Right ventricle myocardium inferior (tissue), 1 donor: ENCODE results near the gene CCSER2. TPM values are rescaled to one million over a fixed set of nuclear protein-coding genes. Genes with fewer than 3 reads are reported as not detected.
"Not testable (repeated sequence)": the region's sequence is repeated elsewhere in the genome, so short reads cannot be mapped to it uniquely, and the experiment has no call there.

ENCODE experiments used
- ATAC-seq: fragments of 200-7000 bp; cut with Tn5 transposase; one replicate; pipeline ENCODE4 v1.9.1; 2020; ENCODE audit warnings: mild to moderate bottlenecking, moderate library complexity
- DNase-seq: peaks from one replicate; pipeline ENCODE4 v3.0.0; 2021; ENCODE audit errors: missing footprints
- intact Hi-C: fragments of 100-400 bp; cut with DNase I; formaldehyde crosslinking; loops from one replicate; pipeline ENCODE4 v1.11.0; 2022
- total RNA-seq: library from RNA; stranded (reverse); fragmentation: NEBNext Ultra II Directional; extraction: Animal tissue kit (Norgen Biotek cat#: 25700); gene quantifications from one replicate; pipeline ENCODE4 v1.2.1, GENCODE V29; 2021
- donor health status: DM: no; HTN: yes; CAD: no; lungs with severe emphysema.

The CCSER2 gene
- total RNA-seq, 1 donor from 2014 or later, result 163 TPM

- ATAC-seq (no peak), DNase-seq (no peak)
- intact Hi-C loops, result no loop called here
Observed at GRCh38 chr10:84525120-84525806, 196.9 kb downstream of the CCSER2 start.

DNA sequence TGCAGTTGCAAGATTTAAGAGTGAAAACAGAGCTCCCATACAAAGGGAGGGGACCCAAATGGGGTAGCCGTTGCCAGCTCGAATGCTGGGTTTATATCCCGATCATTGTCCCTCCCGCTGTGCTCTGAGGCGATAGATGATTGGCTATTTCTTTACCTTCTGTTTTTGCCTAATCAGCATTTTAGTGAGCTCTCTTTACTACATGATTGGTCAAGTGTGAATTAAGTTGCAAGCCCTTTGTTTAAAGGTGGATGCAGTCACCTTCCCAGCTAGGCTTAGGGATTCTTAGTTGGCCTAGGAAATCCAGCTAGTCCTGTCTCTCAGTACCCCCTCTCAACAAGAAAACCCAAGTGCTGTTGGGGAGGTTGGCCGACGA, 197.4 kb downstream of the CCSER2 start:
- ATAC-seq, intact Hi-C loops: not testable (repeated sequence)

DNA sequence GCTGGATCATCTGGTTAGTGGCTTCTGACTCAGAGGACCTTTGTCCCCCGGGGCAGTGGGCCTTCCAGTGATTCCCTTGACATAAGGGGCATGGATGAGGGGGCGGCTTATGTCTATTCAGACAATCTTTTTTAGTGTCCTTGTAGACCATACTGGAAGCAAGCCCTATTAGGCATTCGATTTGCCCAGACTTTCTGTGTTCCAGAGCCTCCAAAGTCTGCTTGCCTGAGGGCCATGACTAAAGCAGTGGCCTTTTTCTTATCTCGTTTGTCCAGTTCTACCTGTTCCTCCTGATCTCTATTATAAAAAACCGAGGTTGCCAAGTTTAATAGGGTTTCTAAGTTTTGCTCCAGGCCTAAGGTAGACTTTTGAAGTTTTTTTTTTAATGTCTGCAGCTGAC, 199.0 kb downstream of the CCSER2 start:
- ATAC-seq, intact Hi-C loops, DNase-seq: not testable (repeated sequence)

More for the DNA sequence above, 197.4 kb downstream of the CCSER2 start:
- not testable (repeated sequence) for DNase-seq

- ATAC-seq, DNase-seq, intact Hi-C loops: not testable (repeated sequence)
Observed at GRCh38 chr10:84528526-84528925, 200.1 kb downstream of the CCSER2 start.

- intact Hi-C loops, result no loop called here
- no peak for DNase-seq
Observed at GRCh38 chr10:84530724-84531325, 202.4 kb downstream of the CCSER2 start.

GRCh38 chr10:84531396-84531795, 203.0 kb downstream of the CCSER2 start:
- intact Hi-C loops, result no loop called here
- DNase-seq, result no peak
- ATAC-seq, result no peak

More at GRCh38 chr10:84530724-84531325, 202.4 kb downstream of the CCSER2 start:
- ATAC-seq, result no peak

DNA sequence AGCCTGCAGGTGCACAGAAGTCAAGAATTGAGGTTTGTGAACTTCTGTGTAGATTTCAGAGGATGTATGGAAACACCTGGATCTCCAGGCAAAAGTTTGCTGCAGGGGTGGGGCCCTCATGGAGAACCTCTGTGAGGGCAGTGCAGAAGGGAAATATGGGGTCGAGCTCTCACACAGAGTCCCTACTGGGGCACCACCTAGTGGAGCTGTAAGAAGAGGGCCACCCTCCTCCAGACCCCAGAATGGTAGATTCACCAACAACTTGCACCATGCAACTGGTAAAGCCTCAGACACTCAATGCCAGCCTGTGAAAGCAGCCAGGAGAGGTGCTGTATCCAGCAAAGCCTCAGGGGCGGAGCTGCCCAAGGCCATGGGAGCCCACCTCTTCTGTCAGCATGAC, 205.8 kb downstream of the CCSER2 start:
- DNase-seq (no peak), ATAC-seq (no peak)
- intact Hi-C loops, result no loop called here

- intact Hi-C loops, result loop anchor here (1.0 kb wide), 2 partner anchors 162 to 273 kb away; no protein-coding TSS in a partner anchor
- ATAC-seq (peak; percentile 87), DNase-seq (peak; percentile 75)
Observed at GRCh38 chr10:84537447-84537931, 209.1 kb downstream of the CCSER2 start.

DNA sequence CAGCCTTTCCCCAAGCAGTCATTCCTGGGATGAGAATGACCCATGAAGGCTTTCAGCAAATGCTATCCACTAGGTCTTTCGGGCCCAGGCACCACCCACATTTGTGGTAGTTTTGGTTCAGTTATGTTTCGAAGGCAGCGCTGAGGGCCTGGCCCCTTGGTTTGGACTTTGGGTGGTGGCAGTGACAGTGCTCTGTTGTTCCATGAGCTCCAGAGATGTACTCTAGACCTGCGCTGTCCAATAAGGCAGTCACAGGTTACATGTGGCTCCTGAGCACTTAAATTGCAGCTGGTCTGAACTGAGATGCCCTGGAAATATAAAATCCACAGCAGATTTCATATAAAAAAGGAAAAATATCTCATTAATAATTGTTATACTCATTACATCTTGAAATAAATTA, 209.6 kb downstream of the CCSER2 start:
- intact Hi-C loops, result no loop called here
- DNase-seq, result no peak
- no peak for ATAC-seq

DNA sequence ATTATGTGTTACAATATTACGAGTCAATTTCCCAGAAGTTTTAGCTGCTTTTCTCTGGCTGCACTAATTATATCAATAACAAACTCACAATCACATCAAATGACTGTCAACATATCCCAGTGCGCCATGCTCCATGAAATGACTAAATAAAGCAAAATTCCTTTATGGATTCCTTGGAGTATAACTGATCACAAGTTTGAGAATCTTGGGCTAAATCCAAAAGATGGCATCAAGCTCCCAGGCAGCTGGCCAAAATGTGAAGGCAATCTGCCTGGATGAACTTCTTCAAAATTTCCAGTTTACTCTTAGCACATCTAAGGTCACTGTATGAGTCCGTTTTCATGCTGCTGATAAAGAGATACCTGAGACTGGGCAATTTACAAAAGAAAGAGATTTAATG, 210.8 kb downstream of the CCSER2 start:
- intact Hi-C loops, result no loop called here
- ATAC-seq (no peak), DNase-seq (no peak)

DNA sequence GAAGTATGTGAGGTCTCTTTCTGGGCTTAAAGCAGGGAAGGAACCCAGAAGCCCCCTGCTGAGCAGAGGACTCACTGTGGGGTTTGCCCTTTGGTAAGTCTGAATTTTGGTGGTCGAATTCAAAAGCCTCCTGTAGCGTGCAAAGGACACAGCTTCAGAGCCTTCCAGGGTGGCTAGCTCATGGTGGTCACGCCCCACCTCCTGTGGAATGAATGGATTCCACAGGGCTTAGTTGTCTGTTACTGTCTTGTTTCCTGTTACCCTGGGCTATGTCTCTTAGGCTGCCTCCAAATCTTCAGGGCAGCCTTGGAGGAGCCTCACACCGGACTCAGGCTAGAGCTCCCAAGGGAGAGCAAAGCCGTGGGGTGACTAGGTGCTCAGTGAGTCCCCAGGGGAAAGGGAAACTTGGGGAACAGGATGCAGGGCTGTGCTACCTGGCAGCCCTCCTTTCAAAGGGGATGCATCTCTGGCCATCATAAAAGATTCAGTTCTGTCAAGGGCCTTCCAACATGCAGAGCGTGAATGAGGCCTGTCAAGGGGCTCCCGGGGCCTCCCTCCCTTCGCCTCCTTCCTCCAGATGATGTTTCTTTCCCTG, 211.7 kb downstream of the CCSER2 start:
- no peak for ATAC-seq
- no peak for DNase-seq
- intact Hi-C loops, result loop anchor here (10.0 kb wide), 1 partner anchor 1835 kb away; no protein-coding TSS in a partner anchor

DNA sequence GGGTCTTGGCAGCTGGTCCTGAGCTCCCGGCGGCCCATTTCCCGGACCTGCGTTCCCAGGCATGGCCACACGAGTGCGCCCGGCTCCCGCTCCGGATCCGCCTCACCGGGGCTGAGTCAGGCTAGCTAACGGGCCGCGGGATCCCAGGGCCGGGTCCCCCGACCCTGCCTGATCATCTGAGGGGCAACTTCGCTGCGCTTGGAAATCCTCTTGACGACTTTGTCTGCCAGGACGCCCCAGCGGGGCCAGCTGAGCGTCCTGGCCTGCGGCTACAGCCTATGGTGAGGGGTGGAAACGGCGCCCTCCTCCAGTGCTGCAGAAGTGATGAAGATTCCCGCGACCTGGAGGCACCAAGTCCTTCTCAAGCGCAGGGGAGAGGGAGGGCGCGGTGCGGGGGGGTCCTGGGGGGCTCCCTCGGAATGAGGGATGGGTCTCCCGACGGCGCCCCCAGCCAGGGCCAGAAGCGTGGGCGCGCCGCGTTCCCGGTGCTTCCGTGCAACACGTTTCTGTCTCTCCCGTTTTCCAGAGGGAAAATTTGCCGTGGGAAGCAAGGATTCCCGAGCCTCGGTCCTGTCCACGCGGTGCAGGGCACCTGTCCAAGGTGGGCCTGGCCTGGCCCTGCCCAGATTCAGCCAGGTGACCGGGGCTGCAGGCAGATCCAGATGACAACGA, 212.4 kb downstream of the CCSER2 start:
- ATAC-seq (peak; percentile 70), DNase-seq (peak; percentile 78)
- intact Hi-C loops, result loop anchor here (10.0 kb wide), 1 partner anchor 1834 kb away; no protein-coding TSS in a partner anchor

GRCh38 chr10:84541289-84541637, 212.9 kb downstream of the CCSER2 start:
- no peak for ATAC-seq
- no peak for DNase-seq
- intact Hi-C loops, result loop anchor here (10.0 kb wide), 1 partner anchor 1834 kb away; no protein-coding TSS in a partner anchor

DNA sequence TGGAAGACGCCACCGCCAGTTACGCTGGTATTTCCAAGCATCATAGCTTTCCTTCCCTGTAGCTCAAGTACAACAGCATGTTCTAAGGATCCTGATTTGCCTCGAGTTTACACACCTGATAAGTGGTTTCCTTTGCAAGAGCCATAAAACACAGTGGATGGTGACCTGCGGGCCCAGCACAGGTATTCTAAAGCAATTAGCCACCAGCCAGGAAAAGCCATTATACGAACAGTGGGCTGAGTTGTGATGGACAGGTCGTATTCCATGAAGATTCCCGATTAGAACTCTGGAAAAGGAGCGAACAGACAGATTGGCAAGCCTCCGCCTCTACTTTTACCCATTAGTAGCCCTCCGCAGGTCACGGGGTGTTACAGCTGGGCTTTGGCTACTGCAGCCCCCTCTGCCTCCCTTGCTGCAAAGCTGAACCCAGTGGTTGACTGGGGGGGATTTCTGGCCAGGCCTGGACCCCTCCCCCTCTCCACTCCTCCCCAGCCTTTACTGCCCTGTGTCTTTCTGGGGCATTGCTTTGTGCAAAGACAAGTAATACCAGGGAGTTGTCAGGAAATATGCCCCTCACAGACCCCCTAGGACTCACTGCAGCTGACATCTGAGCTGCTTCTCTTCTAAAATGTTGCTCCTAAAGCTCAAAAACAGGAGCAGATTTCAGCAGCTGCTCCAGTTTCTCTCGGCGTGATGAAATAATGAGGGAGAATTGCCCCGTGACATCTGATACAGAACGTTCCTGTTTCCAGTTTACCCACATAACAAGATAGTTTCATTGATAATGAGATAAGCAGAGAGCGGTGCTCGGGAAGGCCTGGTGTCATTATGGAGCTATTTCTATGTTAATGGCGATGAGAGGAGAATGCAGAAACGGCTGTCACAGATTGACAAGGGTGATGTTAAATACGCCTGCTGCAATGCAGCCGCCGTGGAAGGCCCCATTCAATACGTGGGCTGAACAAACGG, 214.4 kb downstream of the CCSER2 start:
- ATAC-seq (no peak), DNase-seq (no peak)
- intact Hi-C loops, result loop anchor here (10.0 kb wide), 1 partner anchor 1832 kb away; no protein-coding TSS in a partner anchor

- ATAC-seq, result no peak
- no peak for DNase-seq
- intact Hi-C loops, result loop anchor here (10.0 kb wide), 1 partner anchor 1831 kb away; no protein-coding TSS in a partner anchor
Observed at GRCh38 chr10:84543948-84544347, 215.6 kb downstream of the CCSER2 start.

DNA sequence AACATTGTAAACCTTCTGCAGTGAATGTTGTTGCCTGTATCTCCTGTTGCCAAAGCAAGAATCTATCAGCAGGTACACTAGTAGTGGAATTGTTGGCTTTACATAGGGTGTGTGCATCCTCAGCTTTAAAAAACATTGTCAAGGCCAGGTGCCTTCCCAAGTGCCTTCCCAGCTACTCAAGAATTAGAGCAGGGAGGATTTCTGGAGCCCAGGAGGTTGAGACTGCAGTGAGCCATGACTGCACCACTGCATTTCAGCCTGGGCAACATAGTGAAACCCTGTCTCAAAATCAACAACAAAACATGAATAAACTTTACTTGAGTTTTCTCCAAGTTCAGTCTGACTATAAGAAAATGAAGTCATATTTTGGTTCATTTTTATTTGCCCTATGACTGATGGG, 217.3 kb downstream of the CCSER2 start:
- DNase-seq (no peak), ATAC-seq (no peak)
- intact Hi-C loops, result loop anchor here (10.0 kb wide), 1 partner anchor 1829 kb away; no protein-coding TSS in a partner anchor

DNA sequence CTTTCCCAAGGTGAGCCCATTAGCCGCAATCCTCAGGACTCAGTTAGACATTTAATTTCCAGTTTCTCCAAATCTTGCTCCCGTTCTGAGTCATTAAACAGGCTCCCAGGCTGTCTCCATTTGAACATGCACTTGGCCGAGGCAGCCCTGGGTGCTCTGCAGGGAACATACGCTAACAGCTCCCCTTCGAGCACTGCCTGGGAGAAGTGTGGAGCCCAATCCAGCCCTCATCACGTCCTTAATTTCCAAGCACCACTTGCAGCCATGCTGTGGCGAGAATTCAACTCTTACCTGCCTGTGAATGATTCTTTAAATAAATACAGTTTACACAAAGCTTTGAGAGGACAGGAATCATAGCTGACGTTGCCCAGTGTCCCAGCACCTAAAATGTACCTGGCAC, 218.2 kb downstream of the CCSER2 start:
- intact Hi-C loops, result loop anchor here (10.0 kb wide), 1 partner anchor 1828 kb away; no protein-coding TSS in a partner anchor
- no peak for ATAC-seq
- DNase-seq, result no peak

DNA sequence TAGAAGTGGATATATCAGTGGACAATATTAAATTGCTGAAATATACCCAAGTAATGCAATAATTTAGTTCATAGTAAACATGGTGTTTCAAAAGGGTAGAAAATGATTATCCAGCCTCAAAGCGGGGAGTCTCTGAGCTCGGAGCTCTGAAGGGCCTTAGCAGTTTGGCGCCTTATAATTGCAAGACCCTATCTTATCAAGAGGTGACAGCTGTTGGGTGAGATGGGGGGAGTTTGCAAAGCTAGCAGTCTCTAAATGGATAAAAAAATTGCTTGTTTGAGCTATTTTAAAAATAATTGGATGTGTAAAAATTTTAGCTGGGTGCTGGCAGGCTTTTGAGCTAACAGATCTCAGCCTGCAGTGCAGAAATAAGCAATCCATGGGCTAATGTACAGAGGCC, 219.2 kb downstream of the CCSER2 start:
- intact Hi-C loops, result loop anchor here (10.0 kb wide), 1 partner anchor 1827 kb away; no protein-coding TSS in a partner anchor
- no peak for DNase-seq
- no peak for ATAC-seq
